Measurements from ENCODE around the gene AKAP13. TPM values are rescaled to one million over a fixed set of nuclear protein-coding genes. Genes with fewer than 3 reads are reported as not detected.
A peak's percentile ranks its signal among the peaks of the same experiment; 100 is the strongest.

The AKAP13 gene
- total RNA-seq, 1 experiment from 2014 or later: 47.3 TPM

- peak; percentile 75 for TF ChIP-seq CTCF (conservative IDR thresholded peaks at IDR 0.05)
- H3K4me1 ChIP-seq (ENCODE audit: insufficient read depth, low read length): peaks cover 12% of the 10 kb centered on the region
- no peak overlapping the region for H3K27ac ChIP-seq (ENCODE audit: insufficient read length, low read depth, low read length)
- no peaks in the 10 kb centered on the region for H3K27me3 Mint-ChIP-seq (ENCODE audit: low read depth)
- no peaks in the 10 kb centered on the region for H3K27me3 ChIP-seq (ENCODE audit: insufficient read depth, low read length)
- H4K91ac ChIP-seq (ENCODE audit: insufficient read length, low read depth, low read length): no peak overlapping the region
- H2BK5ac ChIP-seq (ENCODE audit: insufficient read length, low read length): no peak overlapping the region
- H2BK15ac ChIP-seq (ENCODE audit: low read depth, low read length): no peak overlapping the region
- no peak overlapping the region for H3T11ph ChIP-seq (ENCODE audit: low read length)
- peak; percentile 43 for DNase-seq
- no peak overlapping the region for H2AFZ ChIP-seq (ENCODE audit: low read length)
- no peaks in the 10 kb centered on the region for H3K9me3 Mint-ChIP-seq
- no peak overlapping the region for H2BK20ac ChIP-seq (ENCODE audit: low read depth, low read length, poor library complexity, severe bottlenecking)
- no peaks in the 10 kb centered on the region for H3K79me1 ChIP-seq (ENCODE audit: insufficient read depth, low read depth, low read length, poor library complexity, severe bottlenecking)
- H2AK5ac ChIP-seq (ENCODE audit: insufficient read length, low read length): no peak overlapping the region
- H3K14ac ChIP-seq (ENCODE audit: insufficient read depth, low read length): no peak overlapping the region
- no peak overlapping the region for H3K23ac ChIP-seq (ENCODE audit: insufficient read length, low read depth, low read length)
- no peaks in the 10 kb centered on the region for H3K23me2 ChIP-seq (ENCODE audit: insufficient read length, low read depth, low read length, poor library complexity, severe bottlenecking)
- H3K4me2 ChIP-seq (ENCODE audit: insufficient read depth, insufficient read length, low read length): no peak overlapping the region
- no peak overlapping the region for H3K18ac ChIP-seq (ENCODE audit: insufficient read length, low read depth, low read length)
- H2BK12ac ChIP-seq (ENCODE audit: insufficient read length, low read depth, low read length): no peak overlapping the region
- H3K4me3 Mint-ChIP-seq: no peak overlapping the region
- H4K5ac ChIP-seq (ENCODE audit: insufficient read length, low read depth, low read length): no peak overlapping the region
- H3K4me1 Mint-ChIP-seq: peaks cover 12 to 14% of the 10 kb centered on the region in 2 experiments; a peak in 3 of 4 replicates
- H2BK120ac ChIP-seq (ENCODE audit: low read depth, low read length, poor library complexity, severe bottlenecking): no peak overlapping the region
- no peaks in the 10 kb centered on the region for H4K20me1 ChIP-seq (ENCODE audit: control insufficient read depth, insufficient read depth, insufficient read length)
- H3K79me2 ChIP-seq (ENCODE audit: insufficient read depth, low read length): no peaks in the 10 kb centered on the region
- H3K56ac ChIP-seq (ENCODE audit: insufficient read length, low read depth, low read length): no peak overlapping the region
- H3K9ac ChIP-seq (ENCODE audit: extremely low read depth, insufficient read length, low read length): no peak overlapping the region
- no peaks in the 10 kb centered on the region for H3K36me3 Mint-ChIP-seq (ENCODE audit: insufficient read depth in 1 of 3, low read depth in 3 of 3)
- no peak overlapping the region for H3K4ac ChIP-seq (ENCODE audit: low read depth, low read length)
- no peaks in the 10 kb centered on the region for H3K9me3 ChIP-seq (ENCODE audit: control insufficient read depth, low read depth, low read length)
- H3K27ac Mint-ChIP-seq: no peak overlapping the region
- no peak overlapping the region for H4K8ac ChIP-seq (replicated peaks; ENCODE audit: insufficient read length, low read depth, low read length)
These were observed 235.5 kb downstream of the AKAP13 start for GRCh38 chr15:85615930-85616329.
